Uterus (tissue), 2 donors: Measurements from ENCODE around the gene GBP4.

Source experiments
- CTCF ChIP-seq, 4 experiments: fragments of 200-600 bp in 2 of 4; fragments of 450-650 bp in 2 of 4; sonication (generic) in 2 of 4; IDR thresholded peaks; one replicate each; pipeline ENCODE4 v1.5.1; 2016 to 2019; ENCODE audit warnings: antibody characterized with exemption in 4 of 4, mild to moderate bottlenecking in 2 of 4, moderate library complexity in 1 of 4
- POLR2A ChIP-seq, 2 donors: fragments of 450-650 bp; IDR thresholded peaks; one replicate each; pipeline ENCODE4 v1.6.1; 2016; ENCODE audit warnings: antibody characterized with exemption in 2 of 2, mild to moderate bottlenecking in 1 of 2, moderate library complexity in 1 of 2

- no peak for TF ChIP-seq CTCF (IDR thresholded peaks at IDR 0.05)
- TF ChIP-seq POLR2A (IDR thresholded peaks at IDR 0.05) = no peak
Measured at GRCh38 chr1:89211035-89211634, 12.4 kb upstream of the GBP4 start.
